Brain pericyte (primary cell): ENCODE data around the gene STARD7.
A peak's percentile ranks its signal among the peaks of the same experiment; 100 is the strongest.
"Not testable (repeated sequence)": the region's sequence is repeated elsewhere in the genome, so short reads cannot be mapped to it uniquely, and the experiment has no call there.

Source experiments
- DNase-seq: peaks from one replicate; pipeline ENCODE4 v3.0.0-alpha.2; 2012; ENCODE audit warnings: low read depth, low spot score

STARD7 gene

DNA sequence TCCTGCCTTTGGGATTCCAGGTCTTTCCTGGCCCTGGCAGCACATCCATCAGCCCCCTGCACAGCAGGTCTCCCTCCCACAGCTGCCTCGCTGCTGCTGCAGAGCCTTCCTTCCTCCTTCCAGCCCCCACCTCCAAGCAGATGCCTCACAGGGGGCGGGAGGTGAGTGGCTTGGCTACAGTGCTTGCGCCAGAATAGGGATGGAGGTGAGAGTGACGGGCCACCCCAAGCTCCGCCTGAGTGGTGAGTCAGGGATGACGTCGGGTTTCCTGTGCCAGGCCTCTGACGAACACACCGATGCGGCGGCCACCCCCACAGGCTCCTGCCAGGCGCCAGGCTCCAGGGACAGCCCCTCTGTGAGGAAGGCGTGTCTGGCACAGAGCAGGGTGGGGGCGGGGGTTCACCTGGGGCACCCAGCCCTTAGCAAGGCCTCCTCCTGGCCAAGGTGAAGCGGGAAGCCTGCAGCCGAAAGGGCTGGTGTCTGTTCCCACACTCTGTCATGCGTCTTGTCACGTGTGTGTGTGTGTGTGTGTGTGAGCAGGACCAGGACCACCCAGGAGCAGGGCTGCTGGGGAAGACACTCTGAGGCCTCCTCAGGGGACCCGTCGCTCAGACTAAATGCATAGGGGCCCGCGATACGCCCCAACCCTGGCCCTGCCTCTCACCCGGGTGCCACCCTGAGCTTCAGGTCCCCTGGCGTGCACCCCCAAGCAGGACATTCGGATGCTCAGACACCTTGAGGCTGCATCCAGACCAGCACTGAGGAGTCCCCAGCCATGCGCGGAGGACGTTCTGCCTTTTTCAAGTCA lies 60.0 kb downstream of the STARD7 start:
- DNase-seq: peak; percentile 92

- DNase-seq: no peak
Observed at GRCh38 chr2:96147593-96148201, 60.9 kb downstream of the STARD7 start.

DNA sequence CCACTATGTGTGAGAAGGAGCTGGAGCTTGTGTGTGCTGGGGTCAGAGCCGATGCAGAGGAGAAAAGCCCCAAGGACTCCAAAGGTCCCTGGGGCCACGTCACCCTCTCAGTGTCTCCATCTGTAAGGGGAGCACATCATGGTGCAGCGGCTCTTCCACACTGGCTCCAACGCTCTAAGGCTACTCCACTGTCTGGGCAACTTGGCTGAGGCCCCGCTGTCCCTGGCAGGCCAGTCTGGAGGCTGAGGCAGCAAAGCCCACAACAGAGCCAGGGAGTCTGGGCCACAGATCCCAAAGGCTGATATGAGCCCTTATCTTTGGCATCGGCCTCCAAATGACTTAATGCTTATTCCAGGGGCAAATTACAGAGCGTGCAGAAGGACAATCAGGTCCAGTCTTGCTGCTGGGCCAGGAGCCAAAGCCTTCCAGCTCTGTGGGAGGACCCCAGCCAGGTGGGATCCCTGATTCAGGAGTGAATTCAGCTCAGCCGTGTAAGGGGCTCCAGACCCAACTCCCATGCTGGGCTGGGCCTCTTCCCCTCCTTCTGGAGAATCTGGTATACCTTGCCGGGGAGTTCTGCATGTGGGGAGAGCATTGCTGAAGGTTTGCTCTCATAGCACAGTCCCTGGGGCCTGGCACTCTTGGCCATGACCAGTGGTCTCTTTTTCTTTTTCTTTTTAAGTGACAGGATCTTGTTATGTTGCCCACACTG lies 61.6 kb downstream of the STARD7 start:
- no peak for DNase-seq

- DNase-seq: no peak
Observed at GRCh38 chr2:96146153-96146880, 62.3 kb downstream of the STARD7 start.

GRCh38 chr2:96145848-96146152 lies 62.8 kb downstream of the STARD7 start:
- no peak for DNase-seq

GRCh38 chr2:96145036-96145847 lies 63.4 kb downstream of the STARD7 start, which contains the start of gene DUSP2:
DUSP2 (minus strand) TSS chr2:96145440; CDS start chr2:96145354, 86 bp downstream.
- DNase-seq: no peak

DNA sequence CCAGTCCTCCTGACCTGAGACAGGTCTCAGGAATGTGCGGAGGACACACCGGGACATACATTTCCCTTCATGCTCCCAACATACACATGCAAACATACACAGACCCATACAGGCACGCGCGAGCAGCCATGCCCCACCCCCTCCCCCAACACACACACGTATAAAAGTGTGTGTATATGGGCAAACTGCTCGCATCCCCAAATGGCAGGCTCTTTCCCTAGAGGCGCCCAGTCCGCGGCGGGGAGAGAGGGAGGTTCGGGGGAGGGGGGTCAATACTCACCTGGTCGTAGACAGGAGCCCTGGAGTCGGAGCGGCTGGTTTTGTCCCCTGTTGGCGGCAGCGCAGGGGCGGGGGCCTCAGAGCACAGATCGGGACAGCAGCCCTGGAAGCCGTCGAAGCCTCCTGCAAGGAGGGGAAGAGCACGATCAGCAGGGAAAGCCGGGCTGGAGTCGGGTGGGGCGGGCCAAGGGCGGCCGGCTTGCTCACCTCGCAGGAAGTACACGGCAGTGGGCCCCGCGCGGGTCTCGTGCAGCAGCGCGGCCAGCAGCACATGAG lies 64.1 kb downstream of the STARD7 start:
- DNase-seq: no peak

DNA sequence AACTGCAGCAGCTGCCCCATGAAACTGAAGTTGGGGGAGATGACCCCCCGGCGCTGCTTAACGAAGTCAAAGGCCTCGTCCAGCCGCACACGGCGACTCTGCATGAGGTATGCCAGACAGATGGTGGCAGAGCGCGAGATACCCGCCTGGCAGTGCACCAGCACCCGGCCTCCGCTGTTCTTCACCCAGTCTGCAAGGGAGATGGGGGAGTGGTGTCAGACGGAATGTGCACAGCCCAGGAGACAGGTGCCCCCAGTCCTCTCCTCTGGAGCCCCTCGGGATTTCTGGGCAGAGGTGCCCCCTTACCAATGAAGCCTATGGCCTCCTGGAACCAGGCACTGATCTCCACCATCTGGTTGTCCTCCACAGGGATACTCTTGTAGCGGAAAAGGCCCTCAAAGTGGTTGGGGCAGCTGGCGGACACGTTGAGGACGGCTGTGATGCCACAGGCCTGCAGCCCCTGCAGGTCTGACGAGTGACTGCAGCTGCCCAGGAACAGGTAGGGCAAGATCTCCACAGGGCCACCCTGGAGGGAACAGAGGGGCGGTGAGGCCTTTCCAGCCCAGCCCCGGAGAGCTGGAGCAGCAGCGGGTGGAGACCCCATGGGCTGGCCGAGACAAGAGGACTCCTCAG lies 64.7 kb downstream of the STARD7 start:
- no peak for DNase-seq

- no peak for DNase-seq
Observed at GRCh38 chr2:96143231-96143847, 65.3 kb downstream of the STARD7 start.

- DNase-seq: no peak
Observed at GRCh38 chr2:96142217-96143113, 66.2 kb downstream of the STARD7 start.

DNA sequence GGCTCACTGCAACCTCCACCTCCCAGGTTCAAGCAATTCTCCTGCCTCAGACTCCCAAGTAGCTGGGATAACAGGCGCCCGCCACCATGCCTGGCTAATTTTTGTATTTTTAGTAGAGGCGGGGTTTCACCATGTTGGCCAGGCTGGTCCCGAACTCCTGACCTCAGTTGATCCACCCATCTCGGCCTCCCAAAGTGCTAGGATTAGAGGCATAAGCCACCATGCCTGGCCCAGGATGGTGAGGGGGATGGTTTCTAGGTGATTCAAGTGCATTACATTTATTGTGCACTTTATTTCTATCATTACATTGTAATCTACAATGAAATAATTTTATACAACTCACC lies 67.0 kb downstream of the STARD7 start:
- DNase-seq: not testable (repeated sequence)

- DNase-seq: no peak
Observed at GRCh38 chr2:96140941-96141623, 67.5 kb downstream of the STARD7 start.

GRCh38 chr2:96139181-96139758 lies 69.4 kb downstream of the STARD7 start:
- no peak for DNase-seq

GRCh38 chr2:96138179-96139145 lies 70.2 kb downstream of the STARD7 start, which contains the start of gene ASTL:
ASTL (minus strand) TSS chr2:96138502; CDS start chr2:96138436, 66 bp downstream.
- DNase-seq: no peak

DNA sequence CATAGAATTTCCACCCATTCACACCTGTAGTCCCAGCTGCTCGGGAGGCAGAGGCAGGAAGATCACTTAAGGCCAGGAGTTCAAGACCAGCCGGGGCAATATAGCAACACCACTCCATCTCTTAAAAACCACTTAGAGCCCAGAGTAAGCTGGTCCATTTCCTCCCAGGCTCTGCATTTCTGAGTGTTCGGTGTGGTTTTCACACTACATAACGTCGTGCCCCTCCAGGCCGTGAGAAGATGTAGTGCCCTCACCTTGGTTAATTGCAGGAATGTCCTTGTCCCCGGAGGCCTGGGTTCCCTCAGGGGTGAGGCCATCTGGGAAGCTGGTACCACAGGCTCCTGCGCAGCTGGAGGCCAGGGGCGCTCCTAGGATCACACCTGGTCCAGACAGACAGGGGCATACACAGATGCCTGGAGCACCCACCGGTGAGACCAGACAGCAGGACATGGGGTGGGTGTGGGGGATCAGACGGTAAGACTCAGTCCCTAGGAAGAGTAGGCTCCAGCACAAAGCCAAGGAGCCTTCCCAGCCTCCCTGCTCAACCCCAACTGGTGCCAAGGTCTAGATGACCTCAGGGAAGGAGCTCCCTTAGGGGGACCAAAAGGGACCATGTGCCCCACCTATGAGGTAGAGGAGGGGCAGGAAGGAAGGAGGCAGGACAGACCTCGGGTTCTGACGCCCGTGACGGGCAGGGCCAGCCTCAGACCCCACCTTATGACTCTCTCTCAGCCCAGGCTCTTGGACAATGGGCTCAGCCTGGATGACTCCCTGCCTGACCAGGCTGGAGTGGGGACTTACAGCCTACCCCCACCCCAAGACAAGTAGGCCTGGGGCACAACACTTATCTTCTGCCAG lies 71.1 kb downstream of the STARD7 start:
- no peak for DNase-seq
